Daoy (cell line): ENCODE measurements around the gene FGF5. TPM values are rescaled to one million over a fixed set of nuclear protein-coding genes. Genes with fewer than 3 reads are reported as not detected.

ENCODE experiments used
- DNase-seq: peaks from one replicate; pipeline ENCODE4 v3.0.0-alpha.2; 2015; ENCODE audit warnings: low read depth
- total RNA-seq: library from RNA; depleted of rRNA; stranded (reverse); fragments of >200 nt; shearing (Covaris generic); gene quantifications from 2 replicates; pipeline ENCODE4 v1.2.3, GENCODE V29; 2014; rRNA removed

FGF5 gene
- total RNA-seq, 1 experiment from 2014 or later: 0.23 TPM

DNA sequence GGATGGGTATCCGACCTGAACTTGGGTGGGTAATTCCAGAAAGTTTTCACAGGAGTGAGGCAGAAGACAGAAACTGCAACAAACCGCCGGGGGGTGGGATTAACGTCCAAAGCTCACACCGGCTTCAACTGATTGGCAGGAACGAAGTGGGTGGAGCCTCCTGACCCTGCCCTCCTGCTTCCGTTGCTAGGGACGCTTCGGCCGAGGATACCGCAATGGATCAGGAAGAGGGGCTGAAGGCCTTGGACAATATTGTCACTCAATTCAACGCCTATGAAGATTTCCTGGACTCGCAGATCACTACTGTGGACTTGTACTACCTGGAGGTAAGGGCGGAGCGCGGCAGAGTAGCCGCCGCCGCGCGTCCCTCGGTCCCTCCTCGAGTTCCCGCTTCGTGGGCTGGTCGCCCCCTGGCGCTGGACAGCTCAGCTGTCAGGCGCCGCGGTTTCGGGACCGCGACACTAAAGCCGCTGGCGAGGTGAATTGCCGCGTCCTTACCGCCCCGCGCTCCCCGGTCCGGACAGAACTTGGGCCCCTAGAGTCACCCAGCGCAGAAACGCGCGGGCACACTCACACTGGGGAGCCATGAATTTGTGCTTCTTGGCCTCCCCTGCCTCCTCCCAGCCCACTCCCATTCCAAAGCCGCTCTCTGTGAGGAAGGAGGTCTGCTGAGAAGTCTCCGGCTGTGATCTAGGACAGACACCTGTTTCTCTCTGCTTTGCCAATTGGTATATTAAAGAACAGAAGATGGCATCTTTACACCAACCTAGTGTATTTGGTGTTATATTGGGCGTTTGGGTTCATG lies 69.3 kb downstream of the FGF5 start, which contains the start of gene CFAP299:
TSS of gene CFAP299 (plus strand) at position 177 of the 805 bp plus-strand sequence.
- peak; percentile 86 for DNase-seq

DNA sequence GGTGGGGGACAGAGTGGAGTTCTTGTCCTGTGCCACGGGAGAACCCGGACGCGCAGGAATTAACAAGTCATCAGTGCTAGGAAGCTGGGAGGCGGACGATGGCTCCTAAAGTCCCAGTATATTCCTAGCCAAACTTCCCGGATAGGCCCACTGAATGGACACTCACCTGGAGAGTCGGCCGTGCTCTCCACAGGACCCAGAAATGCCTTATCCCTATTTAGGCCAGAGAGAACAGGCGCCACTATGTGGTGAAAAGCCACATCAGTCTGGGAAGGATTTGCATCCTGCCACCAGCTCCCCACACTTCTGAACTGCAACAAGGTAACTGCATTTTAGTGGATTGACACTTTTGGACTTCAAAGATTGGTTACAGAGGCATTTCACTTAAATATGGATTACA lies 70.1 kb downstream of the FGF5 start:
- DNase-seq: peak; percentile 34

GRCh38 chr4:80340036-80340435 lies 73.6 kb downstream of the FGF5 start:
- DNase-seq: no peak

Other genes starting within 250 kb of the FGF5 start
- gene ANTXR2, start 193.4 kb upstream of the FGF5 start, total RNA-seq: 6.6 and 10.0 TPM in 2 replicates
- 0.69 and 1.1 TPM in 2 replicates for gene PRDM8, start 69.2 kb upstream of the FGF5 start, total RNA-seq
- 2.5 TPM in 1 of 2 replicates, not detected in the other for gene CFAP299, start 69.1 kb downstream of the FGF5 start, total RNA-seq